ENCODE data around the gene SEC11A. TPM values are rescaled to one million over a fixed set of nuclear protein-coding genes. Genes with fewer than 3 reads are reported as not detected.
A peak's percentile ranks its signal among the peaks of the same experiment; 100 is the strongest.

SEC11A gene
- total RNA-seq, 1 donor: 225 TPM

GRCh38 chr15:84659904-84660781 lies 55.8 kb downstream of the SEC11A start:
- H3K4me3 ChIP-seq (ENCODE audit: low read depth, low read length): no peak overlapping the region
- no peak for TF ChIP-seq CTCF (IDR thresholded peaks at IDR 0.05; ENCODE audit: insufficient read depth, low read depth, low read length)
- no peak for DNase-seq (ENCODE audit: low read depth)

DNA sequence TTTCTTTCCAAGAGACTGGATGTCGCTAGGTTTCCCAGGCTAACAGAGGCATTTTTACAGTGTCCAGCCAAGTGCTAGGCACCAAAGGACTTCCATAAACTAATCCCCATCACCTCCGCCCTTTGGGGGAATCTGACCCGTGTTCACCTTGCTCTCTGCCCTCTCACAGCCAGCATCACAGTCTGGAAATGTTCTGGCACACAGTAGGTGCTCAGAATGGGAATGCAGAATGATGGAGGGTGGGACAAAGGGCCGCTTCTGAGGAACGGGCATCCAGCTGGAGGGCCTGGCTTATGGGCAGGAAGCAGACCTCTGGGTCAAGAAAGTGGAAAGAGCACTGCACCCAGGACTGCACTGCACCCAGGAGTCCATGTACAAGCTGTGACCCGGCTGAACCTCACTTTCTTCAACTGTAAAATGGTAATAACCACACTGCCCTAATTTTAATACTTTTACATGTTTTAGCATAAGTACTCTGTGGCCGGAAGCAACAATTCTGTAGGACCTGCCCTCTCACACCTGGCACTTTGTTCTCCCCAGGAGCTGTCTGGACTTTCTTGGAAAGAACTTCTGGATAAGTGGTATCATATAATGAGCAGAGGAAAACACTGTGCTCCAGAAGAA lies 57.0 kb downstream of the SEC11A start:
- no peak for DNase-seq (ENCODE audit: low read depth)
- H3K4me3 ChIP-seq (ENCODE audit: low read depth, low read length): peak overlapping the region; percentile 61
- TF ChIP-seq CTCF (IDR thresholded peaks at IDR 0.05; ENCODE audit: insufficient read depth, low read depth, low read length): no peak

DNA sequence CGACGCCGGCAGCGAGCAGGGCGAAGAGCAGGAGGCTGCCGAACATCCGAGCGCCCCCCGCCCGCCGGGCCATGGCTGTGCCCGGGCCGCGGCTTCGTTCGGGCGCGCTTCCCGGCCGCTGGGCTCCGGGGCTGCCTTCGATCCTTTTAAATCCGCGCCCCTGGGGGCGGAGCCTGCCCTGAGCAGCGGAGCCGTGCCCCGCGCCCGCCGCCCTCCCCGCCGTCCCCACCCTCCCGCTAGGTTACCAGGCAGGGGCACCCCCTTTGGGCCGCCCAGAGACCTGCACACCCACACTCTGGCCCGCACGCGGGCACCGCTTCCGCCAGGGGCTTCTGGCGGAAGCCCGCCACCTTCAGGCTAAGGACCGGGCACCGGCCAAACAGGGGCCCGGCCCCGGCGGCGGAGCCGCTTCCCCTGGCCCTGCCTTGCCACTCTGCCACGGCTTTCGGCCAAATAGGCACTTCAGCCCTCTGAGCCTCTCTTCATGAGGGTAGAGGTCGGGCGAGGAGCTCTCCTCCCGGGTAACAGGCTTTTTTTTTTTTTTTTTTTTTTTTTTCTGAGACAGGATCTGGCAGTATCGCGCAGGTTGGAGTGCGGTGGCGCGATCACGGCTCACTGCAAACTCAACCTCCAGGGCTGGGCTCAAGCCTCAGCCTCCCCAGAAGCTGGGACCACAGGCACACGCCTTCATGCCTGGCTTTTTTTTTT lies 57.7 kb downstream of the SEC11A start, which contains the start of gene NMB:
Gene NMB, minus strand, starts transcription at position 120 of the 708 bp plus-strand sequence. Its CDS starts 47 bp downstream, at position 73.
- DNase-seq (ENCODE audit: low read depth): peak; percentile 78
- peak; percentile 58 for TF ChIP-seq CTCF (IDR thresholded peaks at IDR 0.05; ENCODE audit: insufficient read depth, low read depth, low read length)
- peak within 1 kb of the TSS; percentile 61 for H3K4me3 ChIP-seq (ENCODE audit: low read depth, low read length)

GRCh38 chr15:84657748-84658079 lies 58.2 kb downstream of the SEC11A start:
- DNase-seq (ENCODE audit: low read depth): no peak
- TF ChIP-seq CTCF (IDR thresholded peaks at IDR 0.05; ENCODE audit: insufficient read depth, low read depth, low read length): no peak
- peak overlapping the region; percentile 61 for H3K4me3 ChIP-seq (ENCODE audit: low read depth, low read length)

GRCh38 chr15:84656972-84657371 lies 59.0 kb downstream of the SEC11A start:
- no peak for DNase-seq (ENCODE audit: low read depth)
- no peak for TF ChIP-seq CTCF (IDR thresholded peaks at IDR 0.05; ENCODE audit: insufficient read depth, low read depth, low read length)
- no peak overlapping the region for H3K4me3 ChIP-seq (ENCODE audit: low read depth, low read length)

- TF ChIP-seq CTCF (IDR thresholded peaks at IDR 0.05; ENCODE audit: insufficient read depth, low read depth, low read length): peak; percentile 67
- peak; percentile 75 for DNase-seq (ENCODE audit: low read depth)
Observed at GRCh38 chr15:84654689-84655453, 61.1 kb downstream of the SEC11A start.

More at GRCh38 chr15:84654689-84655453, 61.1 kb downstream of the SEC11A start:
- H3K4me3 ChIP-seq (ENCODE audit: low read depth, low read length): peak overlapping the region; percentile 95
